ENCODE results near the gene GPR171. TPM values are rescaled to one million over a fixed set of nuclear protein-coding genes. Genes with fewer than 3 reads are reported as not detected.

GPR171 gene
- total RNA-seq, 1 experiment from 2014 or later: not detected

DNA sequence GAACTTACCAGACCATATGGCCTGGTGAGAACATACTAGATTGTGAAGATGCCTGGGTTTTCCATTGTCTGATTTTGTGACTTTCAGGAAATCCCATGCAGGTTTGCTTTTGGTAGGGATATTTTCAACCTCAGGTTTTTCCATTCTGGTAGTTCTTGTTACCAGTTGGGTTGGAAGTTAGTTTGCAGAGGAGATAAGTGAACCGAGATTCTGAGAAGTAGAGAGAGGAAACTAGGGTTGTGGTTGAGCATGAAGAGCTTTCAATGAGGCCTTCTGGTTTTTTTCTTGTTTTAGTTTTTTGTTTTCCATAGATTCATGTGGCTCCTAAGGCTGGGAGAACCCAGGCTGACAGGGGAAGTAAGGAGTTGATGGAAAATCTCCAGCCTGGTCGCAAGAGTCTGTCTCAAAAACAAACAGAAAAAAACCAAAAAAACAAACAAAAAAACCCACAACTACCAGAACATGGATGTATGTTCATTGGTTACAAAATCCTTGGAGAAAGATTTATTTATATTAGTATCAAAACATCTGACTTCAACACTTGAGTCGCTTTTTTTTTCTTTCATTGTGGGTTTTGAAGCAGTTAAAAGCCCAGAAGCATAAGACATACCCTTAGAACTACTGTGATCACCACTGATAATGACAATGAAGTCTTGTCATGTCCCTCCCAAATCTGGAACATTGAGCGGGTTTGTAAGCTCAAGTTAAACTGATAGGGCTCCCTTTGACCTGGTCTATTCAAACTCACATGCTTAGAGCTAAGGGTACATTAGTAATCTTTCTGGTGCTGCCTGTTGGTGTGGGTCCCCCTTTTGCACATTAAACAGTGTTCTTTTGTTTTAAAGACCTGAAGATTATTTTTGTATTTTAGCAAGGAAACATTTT lies 3.2 kb downstream of the GPR171 start:
- no peak overlapping the region for H3K4me3 ChIP-seq (ENCODE audit: low read depth, low read length, poor library complexity, severe bottlenecking)
- POLR2A ChIA-PET (ENCODE audit: low non-redundant PET): no interaction called here
- CTCF ChIA-PET: no interaction called here
- no peaks in the 10 kb centered on the region for H3K9me3 ChIP-seq (ENCODE audit: low read depth, low read length, poor library complexity, severe bottlenecking)
- no peaks in the 10 kb centered on the region for H3K4me1 ChIP-seq (ENCODE audit: insufficient read depth, low read length, poor library complexity, severe bottlenecking)
- no peaks in the 10 kb centered on the region for H3K27me3 ChIP-seq (replicated peaks; ENCODE audit: insufficient read depth, low read depth, low read length, poor library complexity)
- intact Hi-C loops (cut with micrococcal nuclease; ENCODE audit: unreplicated experiment): no loop called here
- H3K27ac ChIP-seq (ENCODE audit: low read depth, low read length, poor library complexity, severe bottlenecking): no peak overlapping the region
- TF ChIP-seq EZH2 (IDR thresholded peaks at IDR 0.05; ENCODE audit: borderline replicate concordance, low read depth, low read length, poor library complexity, severe bottlenecking): no peak
- TF ChIP-seq, protein P1, sequence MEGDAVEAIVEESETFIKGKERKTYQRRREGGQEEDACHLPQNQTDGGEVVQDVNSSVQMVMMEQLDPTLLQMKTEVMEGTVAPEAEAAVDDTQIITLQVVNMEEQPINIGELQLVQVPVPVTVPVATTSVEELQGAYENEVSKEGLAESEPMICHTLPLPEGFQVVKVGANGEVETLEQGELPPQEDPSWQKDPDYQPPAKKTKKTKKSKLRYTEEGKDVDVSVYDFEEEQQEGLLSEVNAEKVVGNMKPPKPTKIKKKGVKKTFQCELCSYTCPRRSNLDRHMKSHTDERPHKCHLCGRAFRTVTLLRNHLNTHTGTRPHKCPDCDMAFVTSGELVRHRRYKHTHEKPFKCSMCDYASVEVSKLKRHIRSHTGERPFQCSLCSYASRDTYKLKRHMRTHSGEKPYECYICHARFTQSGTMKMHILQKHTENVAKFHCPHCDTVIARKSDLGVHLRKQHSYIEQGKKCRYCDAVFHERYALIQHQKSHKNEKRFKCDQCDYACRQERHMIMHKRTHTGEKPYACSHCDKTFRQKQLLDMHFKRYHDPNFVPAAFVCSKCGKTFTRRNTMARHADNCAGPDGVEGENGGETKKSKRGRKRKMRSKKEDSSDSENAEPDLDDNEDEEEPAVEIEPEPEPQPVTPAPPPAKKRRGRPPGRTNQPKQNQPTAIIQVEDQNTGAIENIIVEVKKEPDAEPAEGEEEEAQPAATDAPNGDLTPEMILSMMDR (conservative IDR thresholded peaks at IDR 0.05; ENCODE audit: low read depth, low read length): no peak
- BruUV-seq (replicated peaks): no TSS peak
- DNase-seq (ENCODE audit: low spot score): no peak
- no peaks in the 10 kb centered on the region for H3K36me3 ChIP-seq (ENCODE audit: insufficient read depth, low read length, poor library complexity, severe bottlenecking)

DNA sequence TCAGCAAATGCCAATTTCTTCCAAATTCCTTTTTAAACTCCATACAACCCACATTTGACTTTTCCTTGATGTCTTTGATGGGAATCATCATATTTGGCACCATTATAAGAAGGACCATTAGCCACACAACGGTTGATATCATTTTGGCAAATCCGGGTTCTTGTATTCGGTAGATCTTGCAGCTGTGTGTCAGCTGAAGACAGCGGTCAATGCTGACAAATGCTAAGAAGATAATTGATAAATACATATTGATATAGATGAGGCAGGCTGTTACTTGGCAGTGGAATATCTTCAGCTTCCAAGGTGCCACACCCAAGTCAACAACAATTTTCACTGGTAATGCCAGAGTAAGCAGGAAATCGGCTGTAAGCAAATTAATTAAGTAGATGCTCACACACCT lies 4.2 kb downstream of the GPR171 start:
- POLR2A ChIA-PET (ENCODE audit: low non-redundant PET): no interaction called here
- BruUV-seq (replicated peaks): no TSS peak
- CTCF ChIA-PET: no interaction called here
- no peak overlapping the region for H3K27ac ChIP-seq (ENCODE audit: low read depth, low read length, poor library complexity, severe bottlenecking)
- intact Hi-C loops (cut with micrococcal nuclease; ENCODE audit: unreplicated experiment): no loop called here
- H3K27me3 ChIP-seq (replicated peaks; ENCODE audit: insufficient read depth, low read depth, low read length, poor library complexity): no peaks in the 10 kb centered on the region
- no peaks in the 10 kb centered on the region for H3K9me3 ChIP-seq (ENCODE audit: low read depth, low read length, poor library complexity, severe bottlenecking)
- no peaks in the 10 kb centered on the region for H3K4me1 ChIP-seq (ENCODE audit: insufficient read depth, low read length, poor library complexity, severe bottlenecking)
- no peak overlapping the region for H3K4me3 ChIP-seq (ENCODE audit: low read depth, low read length, poor library complexity, severe bottlenecking)
- no peaks in the 10 kb centered on the region for H3K36me3 ChIP-seq (ENCODE audit: insufficient read depth, low read length, poor library complexity, severe bottlenecking)
- TF ChIP-seq, protein P1 (conservative IDR thresholded peaks at IDR 0.05; ENCODE audit: low read depth, low read length): no peak
- no peak for TF ChIP-seq EZH2 (IDR thresholded peaks at IDR 0.05; ENCODE audit: borderline replicate concordance, low read depth, low read length, poor library complexity, severe bottlenecking)
- no peak for DNase-seq (ENCODE audit: low spot score)

DNA sequence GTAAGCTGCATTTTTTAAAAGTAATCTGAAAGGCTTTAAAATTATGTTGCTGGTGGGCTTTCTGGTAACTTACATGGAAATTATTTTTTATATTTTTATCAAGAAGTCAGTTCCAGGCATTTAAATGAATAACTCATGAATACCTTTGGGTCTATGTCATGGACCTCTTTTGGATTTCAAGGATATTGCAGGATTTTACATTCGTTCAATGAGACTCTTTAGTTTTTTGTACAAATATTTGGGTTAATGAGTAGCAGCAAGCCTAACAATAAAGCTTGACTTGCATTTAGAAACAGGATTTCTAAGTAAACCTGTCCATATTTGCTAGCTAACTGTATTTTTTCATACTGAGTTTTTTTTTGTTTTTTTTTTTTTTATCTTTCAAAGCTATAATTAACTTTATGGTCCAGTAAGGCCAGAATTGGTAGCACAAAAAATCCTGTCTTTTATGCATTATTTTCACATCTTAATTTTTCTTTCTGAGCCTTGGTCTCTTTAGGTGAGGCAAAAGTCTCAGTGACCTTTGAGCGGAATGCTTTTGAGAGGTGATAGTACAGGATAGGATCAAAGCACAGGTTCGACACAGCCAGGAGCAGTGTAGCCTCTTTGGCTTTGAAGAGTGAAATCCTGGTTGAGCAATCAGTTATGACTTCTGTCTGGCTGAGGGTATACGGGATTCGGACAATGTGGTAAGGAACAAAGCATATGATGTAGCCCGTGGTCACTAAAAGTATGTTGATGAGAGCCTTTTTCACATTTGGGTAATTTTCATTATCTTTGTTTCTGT lies 4.8 kb downstream of the GPR171 start:
- Histone ChIP-seq H3K4me3 (ENCODE audit: low read depth, low read length, poor library complexity, severe bottlenecking) (no peak overlapping the region), H3K36me3 (ENCODE audit: insufficient read depth, low read length, poor library complexity, severe bottlenecking) (no peaks in the 10 kb centered on the region), H3K9me3 (ENCODE audit: low read depth, low read length, poor library complexity, severe bottlenecking) (no peaks in the 10 kb centered on the region), H3K27me3 (replicated peaks; ENCODE audit: insufficient read depth, low read depth, low read length, poor library complexity) (no peaks in the 10 kb centered on the region), H3K27ac (ENCODE audit: low read depth, low read length, poor library complexity, severe bottlenecking) (no peak overlapping the region), H3K4me1 (ENCODE audit: insufficient read depth, low read length, poor library complexity, severe bottlenecking) (no peaks in the 10 kb centered on the region)
- no peak for DNase-seq (ENCODE audit: low spot score)
- BruUV-seq (replicated peaks): no TSS peak
- intact Hi-C loops (cut with micrococcal nuclease; ENCODE audit: unreplicated experiment): no loop called here
- ChIA-PET CTCF (no interaction called here), POLR2A (ENCODE audit: low non-redundant PET) (no interaction called here)
- TF ChIP-seq EZH2 (IDR thresholded peaks at IDR 0.05; ENCODE audit: borderline replicate concordance, low read depth, low read length, poor library complexity, severe bottlenecking): no peak
- TF ChIP-seq, protein P1 (conservative IDR thresholded peaks at IDR 0.05; ENCODE audit: low read depth, low read length): no peak

All from A673 (cell line).